Heart left ventricle (tissue), 16 donors: Measurements from ENCODE around the gene SOCS3. TPM values are rescaled to one million over a fixed set of nuclear protein-coding genes. Genes with fewer than 3 reads are reported as not detected.

Source experiments
- ATAC-seq, 4 donors: fragments of 200-7000 bp; cut with Tn5 transposase; one replicate each; pipeline ENCODE4 v1.9.1; 2020 to 2022; ENCODE audit warnings: moderate library complexity in 4 of 4, mild to moderate bottlenecking in 3 of 4, moderate number of reproducible peaks in 1 of 4
- DNase-seq, 5 donors: peaks; one replicate each; pipeline ENCODE4 v3.0.0-alpha.2; 2020
- H3K27ac ChIP-seq, 12 donors: fragments of 200-600 bp; sonication (generic) in 4 of 12; one replicate each; pipeline versions ENCODE4 v1.5.0 to v1.8.0; 2016 to 2022; ENCODE audit warnings: mild to moderate bottlenecking in 2 of 12
- H3K27me3 ChIP-seq, 9 donors: fragments of 200-600 bp; sonication (generic) in 2 of 9; one replicate each; pipeline versions ENCODE4 v1.5.1 to v1.8.0; 2016 to 2022; ENCODE audit warnings: mild to moderate bottlenecking in 3 of 9
- H3K36me3 ChIP-seq, 9 donors: fragments of 200-600 bp; sonication (generic) in 2 of 9; one replicate each; pipeline versions ENCODE4 v1.5.0 to v1.8.0; 2018 to 2022; ENCODE audit warnings: mild to moderate bottlenecking in 2 of 9
- H3K4me1 ChIP-seq, 12 donors: fragments of 200-600 bp; sonication (generic) in 4 of 12; one replicate each; pipeline versions ENCODE4 v1.5.0 to v1.8.0; 2016 to 2022; ENCODE audit warnings: mild to moderate bottlenecking in 3 of 12
- H3K4me3 ChIP-seq, 12 donors: fragments of 200-600 bp; sonication (generic) in 4 of 12; one replicate each; pipeline versions ENCODE4 v1.5.0 to v1.8.0; 2017 to 2022; ENCODE audit warnings: mild to moderate bottlenecking in 9 of 12, moderate library complexity in 4 of 12
- H3K9me3 ChIP-seq, 12 donors: fragments of 200-600 bp; sonication (generic) in 4 of 12; one replicate each; pipeline versions ENCODE4 v1.5.0 to v1.8.0; 2016 to 2022; ENCODE audit warnings: mild to moderate bottlenecking in 1 of 12
- CTCF ChIP-seq, 12 donors: fragments of 200-600 bp; sonication (generic) in 4 of 12; IDR thresholded peaks; one replicate each; pipeline versions ENCODE4 v1.5.0 to v1.8.0; 2018 to 2022; ENCODE audit warnings: antibody characterized with exemption in 12 of 12, mild to moderate bottlenecking in 5 of 12
- POLR2A ChIP-seq, 2 donors: fragments of 450-650 bp; IDR thresholded peaks; one replicate each; pipeline ENCODE4 v1.6.1; 2017; ENCODE audit warnings: antibody characterized with exemption in 2 of 2, mild to moderate bottlenecking in 2 of 2, moderate library complexity in 2 of 2
- WGBS, 4 donors: extraction: QIAGEN DNeasy Blood & Tissue Kit in 2 of 4; methylation state at CpG; one replicate each; pipeline versions ENCODE4 v1.1.5 to v1.1.7; 2013 to 2018; 5-methylcytosine and 5-hydroxymethylcytosine counted together
- intact Hi-C, 10 donors: fragments of 100-400 bp; cut with DNase I; formaldehyde crosslinking; loops; one replicate each; pipeline versions ENCODE4 v1.11.1 to v1.14.2; 2022
- polyA plus RNA-seq, 2 donors: library from polyadenylated mRNA; stranded (reverse); fragments of 200-250 nt; gene quantifications; one replicate each; pipeline ENCODE4 v1.2.3, GENCODE V29; 2013
- total RNA-seq, 9 donors: library from RNA; depleted of rRNA in 2 of 9; stranded (reverse); fragments of >200 nt in 2 of 9; fragmentation: NEBNext Ultra II Directional in 3 of 9; extraction: Animal tissue kit (Norgen Biotek cat#: 25700) in 3 of 9; gene quantifications; one replicate each; pipeline versions ENCODE4 v1.1.0 to v1.2.4, GENCODE V29; 2016 to 2023
- donor health status: ischemic (EF 13 %, LVEDD 7.1; RV severe dilation, severe dysfunction).
- donor health status: healthy with polysubstance abuse.
- donor health status: DM: no; HTN: yes; CAD: no.
- donor health status: DM: no; HTN: no; CAD: no.
- donor health status: ischemic (EF 25% LVEDD 6.9; RV normal size, moderate dysfunction).
- donor health status: ischemic (EF 25% LVEDD 5.7; RV mildly dilated, moderate dysfunction).
- donor health status: healthy.
- donor health status: DM: yes; HTN: yes; CAD: no.
- donor health status: ischemic (EF 35%, LVEDD 5.7; RV mildly dilated, moderate dysfunction).
- donor health status: nonischemic (EF 11% LVEDD 7.7; RV severe dilation, severe dysfunction).
- donor health status: DM: yes; HTN: yes; CAD: no.
- donor health status: PGD.
- donor health status: ischemic (EF 29% LVEDD 5.4; RV normal size, mild dysfunction).
- donor health status: nonischemic (EF 23%, LVEDD 6.1; RV moderate dilation, normal function).

SOCS3 gene
- total and polyA plus RNA-seq, 11 donors: 4.6 to 134 (median 15.9) TPM

- TF ChIP-seq CTCF (IDR thresholded peaks at IDR 0.05) (no peak), POLR2A (IDR thresholded peaks at IDR 0.05) (no peak)
- peak in 3 of 4 donors; percentile 23 to 66 (median 42) for ATAC-seq
- Histone ChIP-seq H3K36me3 (peaks cover 0 to 15% (median 0%) of the 10 kb centered on the region in 9 donors), H3K4me1 (peaks cover 11 to 94% (median 67%) of the 10 kb centered on the region in 12 donors), H3K9me3 (no peaks in the 10 kb centered on the region), H3K27me3 (no peaks in the 10 kb centered on the region), H3K27ac (peak overlapping the region in 11 of 12 donors; percentile 7 to 98 (median 56)), H3K4me3 (peak overlapping the region in 2 of 12 donors; percentile 2 to 37)
- intact Hi-C loops: loop anchor here in 4 of 10 donors (5.0 kb wide), 2 partner anchors 36 to 41 kb away; no protein-coding TSS in a partner anchor
- no peak for DNase-seq
- 51 to 58% (median 53%) methylated on average over 12 of the region's 12 CpGs for WGBS, 4 donors
These were observed 21.8 kb upstream of the SOCS3 start for GRCh38 chr17:78381601-78382232.

- 80 to 90% (median 85%) methylated on average over 5 of the region's 5 CpGs for WGBS, 4 donors
- TF ChIP-seq CTCF (IDR thresholded peaks at IDR 0.05) (no peak), POLR2A (IDR thresholded peaks at IDR 0.05) (no peak)
- H3K9me3 ChIP-seq: no peaks in the 10 kb centered on the region
- peaks cover 11 to 94% (median 58%) of the 10 kb centered on the region in 12 donors for H3K4me1 ChIP-seq
- H3K4me3 ChIP-seq: no peak overlapping the region
- no peak for ATAC-seq
- peaks cover 0 to 15% (median 0%) of the 10 kb centered on the region in 9 donors for H3K36me3 ChIP-seq
- no peak for DNase-seq
- H3K27ac ChIP-seq: peak overlapping the region in 1 of 12 donors; percentile 98
- H3K27me3 ChIP-seq: no peaks in the 10 kb centered on the region
- intact Hi-C loops: loop anchor here in 4 of 10 donors (5.0 kb wide), 2 partner anchors 37 to 42 kb away; no protein-coding TSS in a partner anchor
These were observed 20.5 kb upstream of the SOCS3 start for GRCh38 chr17:78380370-78380769.

DNA sequence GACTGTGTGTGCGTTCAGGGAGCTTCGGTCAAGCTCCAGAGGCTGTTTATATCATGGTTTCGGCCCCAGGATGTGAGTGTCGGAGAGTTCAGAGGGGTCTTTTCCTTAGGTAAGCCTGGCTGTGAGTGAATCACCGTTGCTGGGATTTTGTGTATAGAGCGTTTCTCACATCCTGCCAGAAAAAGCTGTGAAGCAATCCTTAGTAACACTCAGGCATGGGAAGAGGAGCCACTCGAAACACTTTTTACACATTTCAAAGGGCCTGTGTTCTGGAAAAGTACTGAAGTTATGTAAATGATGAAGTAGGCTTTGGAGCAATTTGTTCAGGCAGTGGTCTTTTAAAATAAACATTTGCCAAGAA, 19.2 kb upstream of the SOCS3 start:
- TF ChIP-seq POLR2A (IDR thresholded peaks at IDR 0.05) (no peak), CTCF (IDR thresholded peaks at IDR 0.05) (no peak)
- H3K4me3 ChIP-seq: peak overlapping the region; percentile 68 to 99 (median 94)
- ATAC-seq: no peak
- H3K9me3 ChIP-seq: no peaks in the 10 kb centered on the region
- H3K27ac ChIP-seq: peak overlapping the region; percentile 66 to 98 (median 86)
- H3K27me3 ChIP-seq: no peaks in the 10 kb centered on the region
- 6 to 8% (median 8%) methylated on average over 5 to 7 of the region's 7 CpGs for WGBS, 4 donors
- intact Hi-C loops: loop anchor here in 1 of 10 donors (2.0 kb wide), 1 partner anchor 18 kb away; no protein-coding TSS in a partner anchor
- no peak for DNase-seq
- peaks cover 0 to 10% (median 0%) of the 10 kb centered on the region in 9 donors for H3K36me3 ChIP-seq
- H3K4me1 ChIP-seq: peaks cover 7 to 94% (median 51%) of the 10 kb centered on the region in 12 donors
